Stimulated activated CD4-positive, alpha-beta T cell treated with anti-CD3 and anti-CD28 coated beads, Interleukin-4, amount 100 ng/mL, for 24 hours (primary cell): Measurements from ENCODE around the gene FRAT1.
A peak's percentile ranks its signal among the peaks of the same experiment; 100 is the strongest.
"Not testable (repeated sequence)": the region's sequence is repeated elsewhere in the genome, so short reads cannot be mapped to it uniquely, and the experiment has no call there.

Source experiments
- DNase-seq: peaks from one replicate; pipeline ENCODE4 v3.0.0-alpha.2; 2020

Gene FRAT1

GRCh38 chr10:97318772-97319651 lies at the start of gene FRAT1:
FRAT1 (plus strand) TSS chr10:97319271; CDS start chr10:97319454, 183 bp downstream.
- peak; percentile 87 for DNase-seq

GRCh38 chr10:97270523-97271154 lies 48.4 kb upstream of the FRAT1 start:
- DNase-seq = no peak

GRCh38 chr10:97273700-97274099 lies 45.4 kb upstream of the FRAT1 start:
- DNase-seq = no peak

- no peak for DNase-seq
Measured at GRCh38 chr10:97274828-97275227, 44.2 kb upstream of the FRAT1 start.

GRCh38 chr10:97277551-97277950 lies 41.5 kb upstream of the FRAT1 start:
- no peak for DNase-seq

- DNase-seq = no peak
Measured at GRCh38 chr10:97278491-97278989, 40.5 kb upstream of the FRAT1 start.

GRCh38 chr10:97279121-97279815 lies 39.8 kb upstream of the FRAT1 start:
- DNase-seq = no peak

- DNase-seq = no peak
Measured at GRCh38 chr10:97280783-97281182, 38.3 kb upstream of the FRAT1 start.

GRCh38 chr10:97290076-97290475 lies 29.0 kb upstream of the FRAT1 start:
- DNase-seq = not testable (repeated sequence)

GRCh38 chr10:97290576-97291356 lies 28.3 kb upstream of the FRAT1 start:
- not testable (repeated sequence) for DNase-seq

- no peak for DNase-seq
Measured at GRCh38 chr10:97291357-97292096, 27.5 kb upstream of the FRAT1 start.

GRCh38 chr10:97292097-97292861 lies 26.8 kb upstream of the FRAT1 start, which contains the start of gene ARHGAP19:
ARHGAP19 (minus strand) TSS chr10:97292637; CDS start chr10:97292627, 10 bp downstream.
- peak; percentile 95 for DNase-seq

GRCh38 chr10:97292862-97293198 lies 26.2 kb upstream of the FRAT1 start:
- no peak for DNase-seq

GRCh38 chr10:97297556-97298222 lies 21.4 kb upstream of the FRAT1 start:
- no peak for DNase-seq

GRCh38 chr10:97298223-97298571 lies 20.9 kb upstream of the FRAT1 start:
- DNase-seq = no peak

- no peak for DNase-seq
Measured at GRCh38 chr10:97300980-97301379, 18.1 kb upstream of the FRAT1 start.

- no peak for DNase-seq
Measured at GRCh38 chr10:97302088-97302791, 16.8 kb upstream of the FRAT1 start.

GRCh38 chr10:97307441-97307840 lies 11.6 kb upstream of the FRAT1 start:
- DNase-seq = no peak

- DNase-seq = no peak
Measured at GRCh38 chr10:97307866-97308780, 10.9 kb upstream of the FRAT1 start.
